Measurements from ENCODE around the gene CHIT1. TPM values are rescaled to one million over a fixed set of nuclear protein-coding genes. Genes with fewer than 3 reads are reported as not detected.

The CHIT1 gene
- total RNA-seq, 2 experiments from 2014 or later: 0.58 to 1.1 TPM

DNA sequence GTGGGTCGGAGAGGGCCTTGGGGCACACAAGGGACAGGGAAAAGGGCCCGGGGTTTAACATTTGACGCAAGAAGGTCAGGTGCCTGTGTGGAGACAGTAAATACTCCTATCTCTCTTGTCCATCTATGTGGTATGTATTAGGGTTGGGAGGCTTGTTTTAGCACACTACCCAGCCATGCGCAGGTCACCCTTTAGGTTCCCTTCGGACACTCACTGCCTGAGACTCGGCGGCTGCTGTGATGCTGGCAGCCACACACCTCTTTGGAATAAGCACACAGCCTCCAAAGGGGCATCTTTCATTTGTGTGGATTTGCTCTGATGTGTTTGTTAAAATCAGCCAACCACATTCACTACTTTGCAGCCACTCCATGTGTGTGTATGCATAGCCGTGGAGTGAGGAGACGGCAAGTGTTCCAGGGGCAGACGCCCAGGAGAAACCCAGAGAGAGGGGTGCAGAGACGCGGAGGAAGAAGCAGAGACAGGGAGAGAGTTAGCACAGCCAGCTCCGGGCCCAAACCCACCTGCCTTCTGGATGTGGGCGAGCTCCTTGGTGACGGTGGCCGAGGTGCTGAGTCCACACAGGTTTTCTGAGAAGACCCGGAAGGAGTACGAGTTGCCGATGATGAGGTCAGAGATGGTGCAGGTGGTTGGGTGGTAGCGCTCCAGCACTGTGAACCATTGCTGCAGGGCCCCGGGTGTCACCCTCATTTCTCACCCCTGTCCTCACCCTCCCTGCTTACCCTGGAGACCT is 59.5 kb downstream of the CHIT1 start:
- H3K4me3 ChIP-seq (ENCODE audit: low read length): no peak overlapping the region
- no peaks in the 10 kb centered on the region for H3K27me3 ChIP-seq (ENCODE audit: control insufficient read depth in 1 of 2, insufficient read depth in 2 of 2, low read length in 2 of 2)
- CTCF ChIA-PET: no interaction called here
- H3K27ac ChIP-seq (ENCODE audit: low read depth in 1 of 2, low read length in 2 of 2): no peak overlapping the region
- intact Hi-C loops (cut with DNase I, micrococcal nuclease): loop anchor here in 1 of 2 experiments (2.0 kb wide), 1 partner anchor 131 kb away; no protein-coding TSS in a partner anchor
- no peaks in the 10 kb centered on the region for H3K4me1 ChIP-seq (ENCODE audit: insufficient read depth, low read length)
- Mint-ChIP-seq H3K9me3 (no peaks in the 10 kb centered on the region), H3K36me3 (ENCODE audit: low read depth) (no peaks in the 10 kb centered on the region), H3K4me1 (ENCODE audit: low read depth) (no peaks in the 10 kb centered on the region), H3K27me3 (no peaks in the 10 kb centered on the region), H3K27ac (no peak overlapping the region), H3K4me3 (no peak overlapping the region)
- TF ChIP-seq, protein P1, sequence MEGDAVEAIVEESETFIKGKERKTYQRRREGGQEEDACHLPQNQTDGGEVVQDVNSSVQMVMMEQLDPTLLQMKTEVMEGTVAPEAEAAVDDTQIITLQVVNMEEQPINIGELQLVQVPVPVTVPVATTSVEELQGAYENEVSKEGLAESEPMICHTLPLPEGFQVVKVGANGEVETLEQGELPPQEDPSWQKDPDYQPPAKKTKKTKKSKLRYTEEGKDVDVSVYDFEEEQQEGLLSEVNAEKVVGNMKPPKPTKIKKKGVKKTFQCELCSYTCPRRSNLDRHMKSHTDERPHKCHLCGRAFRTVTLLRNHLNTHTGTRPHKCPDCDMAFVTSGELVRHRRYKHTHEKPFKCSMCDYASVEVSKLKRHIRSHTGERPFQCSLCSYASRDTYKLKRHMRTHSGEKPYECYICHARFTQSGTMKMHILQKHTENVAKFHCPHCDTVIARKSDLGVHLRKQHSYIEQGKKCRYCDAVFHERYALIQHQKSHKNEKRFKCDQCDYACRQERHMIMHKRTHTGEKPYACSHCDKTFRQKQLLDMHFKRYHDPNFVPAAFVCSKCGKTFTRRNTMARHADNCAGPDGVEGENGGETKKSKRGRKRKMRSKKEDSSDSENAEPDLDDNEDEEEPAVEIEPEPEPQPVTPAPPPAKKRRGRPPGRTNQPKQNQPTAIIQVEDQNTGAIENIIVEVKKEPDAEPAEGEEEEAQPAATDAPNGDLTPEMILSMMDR (IDR thresholded peaks at IDR 0.05): no peak
- DNase-seq (no peak), ATAC-seq (ENCODE audit: poor library complexity) (no peak)
- H3K9me3 ChIP-seq (ENCODE audit: control insufficient read depth in 1 of 2, insufficient read depth in 1 of 2, low read length in 2 of 2): no peaks in the 10 kb centered on the region
- POLR2A ChIA-PET: no interaction called here
- H3K36me3 ChIP-seq (ENCODE audit: insufficient read depth, low read length): no peaks in the 10 kb centered on the region

DNA sequence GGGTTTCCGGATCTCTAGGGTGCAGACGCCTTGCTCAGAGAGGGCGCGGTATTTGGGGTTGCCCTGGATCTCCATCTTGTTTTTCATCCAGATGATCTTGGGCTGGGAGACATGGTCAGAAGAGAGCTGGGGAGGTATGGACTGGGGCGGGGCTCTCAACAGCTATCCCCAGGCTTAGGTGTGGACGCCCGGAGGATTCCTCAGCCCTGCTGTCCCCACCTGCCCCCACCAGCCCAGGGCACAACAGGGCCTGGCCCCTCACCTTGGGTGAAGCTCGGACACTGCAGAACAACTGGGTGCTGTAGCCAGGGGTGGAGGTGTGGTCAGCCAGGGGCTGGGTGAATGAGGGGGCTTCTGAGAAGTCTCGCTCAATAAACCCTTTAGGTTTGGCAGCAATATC is 60.5 kb downstream of the CHIT1 start:
- ATAC-seq (ENCODE audit: poor library complexity): no peak
- intact Hi-C loops (cut with DNase I, micrococcal nuclease): no loop called here
- H3K27ac Mint-ChIP-seq: no peak overlapping the region

DNA sequence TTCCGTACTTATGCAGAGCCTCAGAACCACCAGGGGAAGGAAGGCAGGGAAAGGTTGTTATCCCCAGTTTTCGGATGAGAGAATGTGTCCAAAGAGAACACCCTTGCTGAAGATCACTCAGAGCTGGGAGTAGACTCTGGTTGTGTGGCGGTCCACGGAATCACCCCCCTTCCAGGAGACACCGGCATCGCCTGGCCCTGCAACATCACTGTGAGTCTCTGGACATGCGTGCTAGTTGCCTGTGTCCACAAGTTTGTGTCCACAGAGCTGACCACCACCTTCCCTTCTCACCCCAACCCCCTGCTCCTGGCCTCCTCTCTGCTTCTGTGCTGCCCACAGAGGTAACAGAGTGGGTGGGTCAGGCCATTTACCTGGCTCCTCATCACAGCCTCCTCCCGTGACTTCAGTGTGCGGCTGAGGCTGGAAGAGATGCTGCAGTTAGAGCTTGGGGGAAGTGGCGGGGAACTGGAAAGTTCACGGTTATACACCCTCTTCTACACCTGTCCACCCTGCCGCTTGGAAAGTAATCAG is 61.2 kb downstream of the CHIT1 start:
- no peaks in the 10 kb centered on the region for H3K36me3 ChIP-seq (ENCODE audit: insufficient read depth, low read length)
- ATAC-seq (ENCODE audit: poor library complexity): no peak
- no peak overlapping the region for H3K27ac Mint-ChIP-seq
- TF ChIP-seq, protein P1 (IDR thresholded peaks at IDR 0.05): no peak
- no peaks in the 10 kb centered on the region for H3K4me1 Mint-ChIP-seq (ENCODE audit: low read depth)
- no peak overlapping the region for H3K4me3 Mint-ChIP-seq
- no peaks in the 10 kb centered on the region for H3K9me3 Mint-ChIP-seq
- no peak overlapping the region for H3K4me3 ChIP-seq (ENCODE audit: low read length)
- CTCF ChIA-PET: no interaction called here
- POLR2A ChIA-PET: no interaction called here
- no peak overlapping the region for H3K27ac ChIP-seq (ENCODE audit: low read depth in 1 of 2, low read length in 2 of 2)
- DNase-seq: no peak
- no peaks in the 10 kb centered on the region for H3K9me3 ChIP-seq (ENCODE audit: control insufficient read depth in 1 of 2, insufficient read depth in 1 of 2, low read length in 2 of 2)
- no peaks in the 10 kb centered on the region for H3K36me3 Mint-ChIP-seq (ENCODE audit: low read depth)
- intact Hi-C loops (cut with DNase I, micrococcal nuclease): no loop called here
- peaks cover 3% of the 10 kb centered on the region for H3K27me3 Mint-ChIP-seq
- H3K4me1 ChIP-seq (ENCODE audit: insufficient read depth, low read length): no peaks in the 10 kb centered on the region
- H3K27me3 ChIP-seq (ENCODE audit: control insufficient read depth in 1 of 2, insufficient read depth in 2 of 2, low read length in 2 of 2): peaks cover 0 to 6% of the 10 kb centered on the region in 2 experiments

More for the DNA sequence above, 60.5 kb downstream of the CHIT1 start:
- no peak overlapping the region for H3K27ac ChIP-seq (ENCODE audit: low read depth in 1 of 2, low read length in 2 of 2)
- no peak for DNase-seq
- no peaks in the 10 kb centered on the region for H3K9me3 ChIP-seq (ENCODE audit: control insufficient read depth in 1 of 2, insufficient read depth in 1 of 2, low read length in 2 of 2)
- Mint-ChIP-seq H3K4me1 (ENCODE audit: low read depth) (no peaks in the 10 kb centered on the region), H3K36me3 (ENCODE audit: low read depth) (no peaks in the 10 kb centered on the region), H3K9me3 (no peaks in the 10 kb centered on the region), H3K27me3 (no peaks in the 10 kb centered on the region), H3K4me3 (no peak overlapping the region)
- POLR2A ChIA-PET: no interaction called here
- no peaks in the 10 kb centered on the region for H3K4me1 ChIP-seq (ENCODE audit: insufficient read depth, low read length)
- H3K27me3 ChIP-seq (ENCODE audit: control insufficient read depth in 1 of 2, insufficient read depth in 2 of 2, low read length in 2 of 2): peaks cover 0 to 3% of the 10 kb centered on the region in 2 experiments
- CTCF ChIA-PET: no interaction called here
- no peak overlapping the region for H3K4me3 ChIP-seq (ENCODE audit: low read length)
- TF ChIP-seq, protein P1 (IDR thresholded peaks at IDR 0.05): no peak
- H3K36me3 ChIP-seq (ENCODE audit: insufficient read depth, low read length): no peaks in the 10 kb centered on the region
